Measurements from ENCODE around the gene MKX.

Gene MKX

GRCh38 chr10:27774831-27775230, 29.2 kb upstream of the MKX start:
- DNase-seq (ENCODE audit: low spot score) = no peak
- TF ChIP-seq, protein P1, sequence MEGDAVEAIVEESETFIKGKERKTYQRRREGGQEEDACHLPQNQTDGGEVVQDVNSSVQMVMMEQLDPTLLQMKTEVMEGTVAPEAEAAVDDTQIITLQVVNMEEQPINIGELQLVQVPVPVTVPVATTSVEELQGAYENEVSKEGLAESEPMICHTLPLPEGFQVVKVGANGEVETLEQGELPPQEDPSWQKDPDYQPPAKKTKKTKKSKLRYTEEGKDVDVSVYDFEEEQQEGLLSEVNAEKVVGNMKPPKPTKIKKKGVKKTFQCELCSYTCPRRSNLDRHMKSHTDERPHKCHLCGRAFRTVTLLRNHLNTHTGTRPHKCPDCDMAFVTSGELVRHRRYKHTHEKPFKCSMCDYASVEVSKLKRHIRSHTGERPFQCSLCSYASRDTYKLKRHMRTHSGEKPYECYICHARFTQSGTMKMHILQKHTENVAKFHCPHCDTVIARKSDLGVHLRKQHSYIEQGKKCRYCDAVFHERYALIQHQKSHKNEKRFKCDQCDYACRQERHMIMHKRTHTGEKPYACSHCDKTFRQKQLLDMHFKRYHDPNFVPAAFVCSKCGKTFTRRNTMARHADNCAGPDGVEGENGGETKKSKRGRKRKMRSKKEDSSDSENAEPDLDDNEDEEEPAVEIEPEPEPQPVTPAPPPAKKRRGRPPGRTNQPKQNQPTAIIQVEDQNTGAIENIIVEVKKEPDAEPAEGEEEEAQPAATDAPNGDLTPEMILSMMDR (IDR thresholded peaks at IDR 0.05; ENCODE audit: borderline replicate concordance, control extremely low read depth, extremely low read depth, insufficient read depth, missing control alignments) = no peak
- in situ Hi-C loops (cut with MboI; ENCODE audit: low sequenced_read_pairs, unreplicated experiment) = no loop called here

DNA sequence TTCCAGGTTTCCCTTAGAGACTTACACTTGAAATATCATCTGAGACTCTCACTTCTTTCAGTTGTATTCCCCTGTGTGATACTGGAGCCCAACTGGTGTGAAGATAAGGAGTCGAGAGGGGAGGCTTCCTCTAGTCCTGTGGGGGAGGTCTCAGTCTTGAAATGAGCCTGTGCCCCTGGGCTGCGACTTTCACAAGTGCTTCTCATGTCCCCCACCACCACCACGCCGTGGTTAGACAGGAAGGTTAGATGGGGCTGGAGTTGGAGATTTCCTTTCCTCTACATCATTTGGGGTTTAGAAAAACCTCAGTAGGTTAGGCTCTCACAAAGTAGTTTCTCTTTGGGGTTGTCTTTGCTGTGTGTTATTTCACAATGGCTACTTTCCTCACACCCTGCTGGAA, 25.6 kb upstream of the MKX start:
- in situ Hi-C loops (cut with MboI; ENCODE audit: low sequenced_read_pairs, unreplicated experiment) = no loop called here
- TF ChIP-seq, protein P1 (IDR thresholded peaks at IDR 0.05; ENCODE audit: borderline replicate concordance, control extremely low read depth, extremely low read depth, insufficient read depth, missing control alignments) = no peak
- DNase-seq (ENCODE audit: low spot score) = no peak

DNA sequence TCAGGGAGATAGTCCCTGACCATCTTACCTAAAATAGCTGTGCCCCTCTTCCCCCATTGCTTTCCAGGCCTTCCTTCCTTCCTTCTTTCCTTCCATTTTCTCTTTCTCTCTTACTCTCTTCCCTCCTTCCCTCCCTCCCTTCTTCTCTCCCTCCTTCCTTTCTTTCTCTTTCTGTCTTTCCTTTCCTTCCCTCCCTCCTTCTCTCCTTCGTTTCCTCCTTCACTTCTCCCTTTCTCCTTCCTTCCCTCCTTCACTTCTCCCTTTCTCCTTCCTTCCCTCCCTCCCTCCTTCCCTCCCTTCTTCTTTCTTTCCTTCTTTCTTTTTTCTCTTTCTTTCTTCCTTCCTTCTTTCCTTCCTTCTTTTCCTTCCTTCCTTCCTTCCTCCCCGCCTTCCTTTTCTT, 24.6 kb upstream of the MKX start:
- in situ Hi-C loops (cut with MboI; ENCODE audit: low sequenced_read_pairs, unreplicated experiment) = no loop called here
- DNase-seq (ENCODE audit: low spot score) = no peak
- TF ChIP-seq, protein P1 (IDR thresholded peaks at IDR 0.05; ENCODE audit: borderline replicate concordance, control extremely low read depth, extremely low read depth, insufficient read depth, missing control alignments) = no peak

DNA sequence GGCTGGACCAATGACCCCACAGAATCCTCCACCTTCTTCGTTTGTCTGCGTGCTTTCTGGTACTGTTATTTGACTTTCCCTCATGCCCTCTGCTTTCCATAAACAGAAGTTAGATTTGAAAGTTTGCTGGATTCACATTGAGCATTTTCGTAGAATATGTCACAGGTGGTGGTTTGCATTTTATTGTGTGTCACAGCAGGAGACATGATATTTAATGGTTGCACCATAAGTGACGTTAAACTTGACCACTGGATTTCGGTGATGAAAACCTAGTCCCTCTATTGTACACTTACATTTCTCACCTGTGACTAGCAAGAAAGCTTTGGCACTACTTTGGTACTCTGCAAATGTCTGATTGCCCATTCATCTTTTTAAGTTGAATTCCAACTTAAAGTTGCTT, 15.2 kb upstream of the MKX start:
- in situ Hi-C loops (cut with MboI; ENCODE audit: low sequenced_read_pairs, unreplicated experiment) = no loop called here
- TF ChIP-seq, protein P1 (IDR thresholded peaks at IDR 0.05; ENCODE audit: borderline replicate concordance, control extremely low read depth, extremely low read depth, insufficient read depth, missing control alignments) = no peak
- DNase-seq (ENCODE audit: low spot score) = no peak

GRCh38 chr10:27759483-27760272, 14.1 kb upstream of the MKX start:
- in situ Hi-C loops (cut with MboI; ENCODE audit: low sequenced_read_pairs, unreplicated experiment) = no loop called here
- DNase-seq (ENCODE audit: low spot score) = no peak
- TF ChIP-seq, protein P1 (IDR thresholded peaks at IDR 0.05; ENCODE audit: borderline replicate concordance, control extremely low read depth, extremely low read depth, insufficient read depth, missing control alignments) = no peak

DNA sequence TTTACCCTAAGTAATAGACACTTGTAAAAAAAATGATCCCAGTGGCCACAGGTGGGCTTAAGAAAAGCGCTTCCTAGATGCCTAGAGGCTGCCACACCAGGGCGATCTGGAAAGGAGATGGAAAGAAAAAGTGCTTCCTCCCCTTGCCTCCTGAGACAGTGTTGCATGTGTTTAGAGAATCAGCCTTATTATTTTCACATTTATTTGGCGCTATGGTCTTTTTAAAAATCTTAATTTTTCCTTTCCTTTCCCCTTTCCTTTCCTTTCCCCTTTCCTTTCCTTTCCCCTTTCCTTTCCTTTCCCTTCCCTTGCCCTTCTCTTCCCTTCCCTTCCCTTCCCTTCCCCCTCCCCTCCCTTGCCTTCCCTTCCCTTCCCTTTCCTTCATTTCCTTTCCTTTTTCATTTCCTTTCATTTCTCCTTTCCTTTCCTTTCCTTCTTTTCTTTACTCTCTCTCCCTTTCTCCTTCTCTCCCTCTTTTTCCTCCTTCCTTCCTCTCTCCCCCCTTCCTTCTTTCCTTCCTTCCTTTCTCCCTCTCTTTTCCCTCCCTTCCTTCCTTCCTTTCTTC, 7.1 kb upstream of the MKX start:
- TF ChIP-seq, protein P1 (IDR thresholded peaks at IDR 0.05; ENCODE audit: borderline replicate concordance, control extremely low read depth, extremely low read depth, insufficient read depth, missing control alignments) = no peak
- no peak for DNase-seq (ENCODE audit: low spot score)
- in situ Hi-C loops (cut with MboI; ENCODE audit: low sequenced_read_pairs, unreplicated experiment) = no loop called here

Data from GM13976 (cell line).